Measurements from ENCODE around the gene FRMPD1. TPM values are rescaled to one million over a fixed set of nuclear protein-coding genes. Genes with fewer than 3 reads are reported as not detected.

The FRMPD1 gene
- total RNA-seq, 1 experiment from 2014 or later = not detected

DNA sequence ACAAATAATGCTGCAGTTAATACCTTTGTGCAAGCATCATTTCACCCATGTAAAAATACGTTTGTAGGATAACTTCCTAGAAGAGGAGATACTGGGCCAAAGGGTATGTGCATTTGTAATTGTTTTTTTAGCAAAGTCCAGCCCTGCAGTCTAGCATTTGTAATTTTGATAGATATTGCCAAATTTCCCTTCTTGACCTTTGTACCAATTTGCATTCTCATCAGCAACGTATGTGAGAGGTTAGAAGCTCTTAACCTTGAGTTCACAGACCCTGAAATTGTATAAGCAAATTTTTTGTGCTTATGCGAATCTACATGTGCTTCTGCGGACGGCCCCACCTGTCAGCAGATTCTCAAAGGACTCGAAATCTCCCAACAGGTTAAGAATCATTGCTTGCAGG is 39.7 kb upstream of the FRMPD1 start:
- TF ChIP-seq, protein P1, sequence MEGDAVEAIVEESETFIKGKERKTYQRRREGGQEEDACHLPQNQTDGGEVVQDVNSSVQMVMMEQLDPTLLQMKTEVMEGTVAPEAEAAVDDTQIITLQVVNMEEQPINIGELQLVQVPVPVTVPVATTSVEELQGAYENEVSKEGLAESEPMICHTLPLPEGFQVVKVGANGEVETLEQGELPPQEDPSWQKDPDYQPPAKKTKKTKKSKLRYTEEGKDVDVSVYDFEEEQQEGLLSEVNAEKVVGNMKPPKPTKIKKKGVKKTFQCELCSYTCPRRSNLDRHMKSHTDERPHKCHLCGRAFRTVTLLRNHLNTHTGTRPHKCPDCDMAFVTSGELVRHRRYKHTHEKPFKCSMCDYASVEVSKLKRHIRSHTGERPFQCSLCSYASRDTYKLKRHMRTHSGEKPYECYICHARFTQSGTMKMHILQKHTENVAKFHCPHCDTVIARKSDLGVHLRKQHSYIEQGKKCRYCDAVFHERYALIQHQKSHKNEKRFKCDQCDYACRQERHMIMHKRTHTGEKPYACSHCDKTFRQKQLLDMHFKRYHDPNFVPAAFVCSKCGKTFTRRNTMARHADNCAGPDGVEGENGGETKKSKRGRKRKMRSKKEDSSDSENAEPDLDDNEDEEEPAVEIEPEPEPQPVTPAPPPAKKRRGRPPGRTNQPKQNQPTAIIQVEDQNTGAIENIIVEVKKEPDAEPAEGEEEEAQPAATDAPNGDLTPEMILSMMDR (conservative IDR thresholded peaks at IDR 0.05) = no peak
- TF ChIP-seq EZH2 (IDR thresholded peaks at IDR 0.05; ENCODE audit: low read depth) = no peak
- ChIA-PET CTCF (no interaction called here), POLR2A (ENCODE audit: unreplicated experiment) (no interaction called here)
- H3F3A ChIP-seq (ENCODE audit: insufficient read depth, low read depth) = no peaks in the 10 kb centered on the region
- no peaks in the 10 kb centered on the region for H4K20me1 ChIP-seq (ENCODE audit: insufficient read depth)
- intact Hi-C loops (cut with micrococcal nuclease; ENCODE audit: unreplicated experiment) = no loop called here
- no peak for DNase-seq
- BruUV-seq (replicated peaks) = no TSS peak
- no peak overlapping the region for H3K4me2 ChIP-seq
- H3K4me1 ChIP-seq (replicated peaks; ENCODE audit: insufficient read depth) = peaks cover 9% of the 10 kb centered on the region
- H3K27ac ChIP-seq = no peak overlapping the region
- H3K36me3 ChIP-seq (ENCODE audit: low read depth) = no peaks in the 10 kb centered on the region
- no peak overlapping the region for H3K4me3 ChIP-seq
- H3K27me3 ChIP-seq (ENCODE audit: insufficient read depth, low read depth) = no peaks in the 10 kb centered on the region
- H3K79me2 ChIP-seq (ENCODE audit: low read depth) = no peaks in the 10 kb centered on the region
- H3K9me3 ChIP-seq (ENCODE audit: insufficient read depth, low read depth) = no peaks in the 10 kb centered on the region
- H3K9me2 ChIP-seq (ENCODE audit: insufficient read depth) = no peaks in the 10 kb centered on the region
- no peak overlapping the region for H2AFZ ChIP-seq

DNA sequence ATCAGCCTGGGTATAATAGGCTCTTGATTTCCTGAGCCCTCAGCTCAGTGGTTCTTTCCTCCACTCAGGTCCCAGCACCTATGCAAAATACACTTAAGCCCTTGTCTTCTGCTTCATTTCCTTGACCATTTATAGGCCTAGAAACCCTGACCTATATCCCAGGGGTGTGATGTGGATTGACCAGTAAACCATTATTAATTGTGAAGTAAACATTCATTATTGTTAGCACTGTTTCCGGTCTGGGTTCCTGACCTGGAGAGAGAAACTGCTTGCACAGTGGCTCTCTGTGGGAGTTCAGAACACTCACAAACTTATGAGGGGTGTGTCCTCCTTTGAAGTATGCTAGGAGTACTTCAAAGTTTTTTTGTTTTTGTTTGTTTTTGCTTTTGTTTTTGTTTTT is 38.8 kb upstream of the FRMPD1 start:
- Histone ChIP-seq H3F3A (ENCODE audit: insufficient read depth, low read depth) (no peaks in the 10 kb centered on the region), H3K9me2 (ENCODE audit: insufficient read depth) (no peaks in the 10 kb centered on the region), H2AFZ (no peak overlapping the region), H3K36me3 (ENCODE audit: low read depth) (no peaks in the 10 kb centered on the region), H3K79me2 (ENCODE audit: low read depth) (no peaks in the 10 kb centered on the region), H3K4me2 (no peak overlapping the region), H3K27me3 (ENCODE audit: insufficient read depth, low read depth) (no peaks in the 10 kb centered on the region), H3K27ac (no peak overlapping the region), H3K9me3 (ENCODE audit: insufficient read depth, low read depth) (no peaks in the 10 kb centered on the region), H3K4me3 (no peak overlapping the region), H3K4me1 (replicated peaks; ENCODE audit: insufficient read depth) (peaks cover 9% of the 10 kb centered on the region), H4K20me1 (ENCODE audit: insufficient read depth) (no peaks in the 10 kb centered on the region)
- TF ChIP-seq EZH2 (IDR thresholded peaks at IDR 0.05; ENCODE audit: low read depth) = no peak
- TF ChIP-seq, protein P1 (conservative IDR thresholded peaks at IDR 0.05) = no peak
- intact Hi-C loops (cut with micrococcal nuclease; ENCODE audit: unreplicated experiment) = no loop called here
- CTCF ChIA-PET = no interaction called here
- BruUV-seq (replicated peaks) = no TSS peak
- DNase-seq = peak in 1 of 2 experiments; percentile 66
- POLR2A ChIA-PET (ENCODE audit: unreplicated experiment) = no interaction called here

DNA sequence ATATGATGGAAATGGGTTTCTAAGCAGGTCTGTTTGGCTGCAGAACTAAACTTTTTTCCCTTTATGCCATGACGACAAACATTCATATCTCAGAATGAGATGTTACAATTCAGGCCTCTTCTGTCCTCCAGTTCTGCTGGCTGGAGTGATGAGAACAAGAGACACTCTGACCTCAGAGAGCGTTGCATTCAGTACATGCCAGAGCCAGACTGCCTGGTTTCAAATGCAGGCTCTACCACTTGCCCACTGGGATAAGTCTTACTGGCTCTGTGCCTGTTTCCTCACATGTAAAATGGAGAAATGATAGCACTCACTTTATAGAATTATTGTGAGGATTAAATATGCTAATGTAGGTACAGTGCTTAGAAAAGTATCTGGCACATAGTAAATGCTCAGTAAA is 33.6 kb upstream of the FRMPD1 start:
- intact Hi-C loops (cut with micrococcal nuclease; ENCODE audit: unreplicated experiment) = no loop called here
- TF ChIP-seq, protein P1 (conservative IDR thresholded peaks at IDR 0.05) = no peak
- no peak for TF ChIP-seq EZH2 (IDR thresholded peaks at IDR 0.05; ENCODE audit: low read depth)
- H2AFZ ChIP-seq = no peak overlapping the region
- H3K36me3 ChIP-seq (ENCODE audit: low read depth) = no peaks in the 10 kb centered on the region
- BruUV-seq (replicated peaks) = no TSS peak
- H3F3A ChIP-seq (ENCODE audit: insufficient read depth, low read depth) = no peaks in the 10 kb centered on the region
- DNase-seq = no peak
- no peaks in the 10 kb centered on the region for H3K79me2 ChIP-seq (ENCODE audit: low read depth)
- no peaks in the 10 kb centered on the region for H4K20me1 ChIP-seq (ENCODE audit: insufficient read depth)
- no peak overlapping the region for H3K27ac ChIP-seq
- H3K4me2 ChIP-seq = no peak overlapping the region
- no peak overlapping the region for H3K4me3 ChIP-seq
- ChIA-PET POLR2A (ENCODE audit: unreplicated experiment) (no interaction called here), CTCF (no interaction called here)
- H3K9me2 ChIP-seq (ENCODE audit: insufficient read depth) = no peaks in the 10 kb centered on the region
- H3K27me3 ChIP-seq (ENCODE audit: insufficient read depth, low read depth) = no peaks in the 10 kb centered on the region
- H3K4me1 ChIP-seq (replicated peaks; ENCODE audit: insufficient read depth) = peaks cover 1% of the 10 kb centered on the region; the same call in 1 of the 2 replicates
- H3K9me3 ChIP-seq (ENCODE audit: insufficient read depth, low read depth) = no peaks in the 10 kb centered on the region
